ENCODE results near the gene RAB3GAP1. TPM values are rescaled to one million over a fixed set of nuclear protein-coding genes. Genes with fewer than 3 reads are reported as not detected.

Gene RAB3GAP1
- polyA plus RNA-seq, 1 of the 3 experiments (the other 2 are of a cell fraction), result 10.9 TPM

DNA sequence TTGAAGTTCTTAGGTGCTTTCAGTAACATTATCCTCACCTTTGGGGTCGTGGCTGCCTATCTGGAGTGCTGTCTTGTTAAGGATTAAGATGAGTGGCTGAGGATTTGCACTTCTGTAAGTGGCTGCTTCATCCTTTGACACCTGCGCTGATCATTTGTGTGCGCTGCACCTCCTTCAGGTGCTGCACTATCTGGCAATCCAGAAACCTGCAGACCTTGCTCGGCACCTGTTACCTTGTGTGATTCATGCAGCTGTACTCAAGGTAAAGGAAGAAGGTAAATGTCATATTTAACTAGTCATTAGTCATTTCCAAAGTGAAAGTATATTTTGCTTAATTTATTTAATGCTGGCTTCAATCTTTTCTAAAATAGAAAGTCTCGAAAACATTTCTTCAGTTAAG is 110.3 kb downstream of the RAB3GAP1 start:
- H2AFZ ChIP-seq (ENCODE audit: low read depth), result no peak overlapping the region
- POLR2A ChIA-PET, result no interaction called here

GRCh38 chr2:135162786-135163185 is 110.7 kb downstream of the RAB3GAP1 start:
- no peak overlapping the region for H3K4me2 ChIP-seq
- H2AFZ ChIP-seq (ENCODE audit: low read depth), result no peak overlapping the region
- H3K36me3 ChIP-seq (replicated peaks in 1 of 2; ENCODE audit: control insufficient read depth in 1 of 2, insufficient read depth in 2 of 2, low read length in 1 of 2), result peaks cover 47 to 67% of the 10 kb centered on the region in 2 experiments
- no peak for DNase-seq
- no peak overlapping the region for H3K9ac ChIP-seq
- no peaks in the 10 kb centered on the region for H4K20me1 ChIP-seq (ENCODE audit: insufficient read depth)
- H3K27ac ChIP-seq (ENCODE audit: low read depth in 2 of 2, low read length in 1 of 2), result no peak overlapping the region
- ChIA-PET POLR2A (no interaction called here), CTCF (no interaction called here)
- peaks cover 13% of the 10 kb centered on the region for H3F3A ChIP-seq (replicated peaks; ENCODE audit: insufficient read depth)
- no peak overlapping the region for H3K4me3 ChIP-seq (ENCODE audit: low read depth in 2 of 2, low read length in 1 of 2)
- H3K9me3 ChIP-seq, result no peaks in the 10 kb centered on the region
- no peaks in the 10 kb centered on the region for H3K79me2 ChIP-seq (ENCODE audit: insufficient read depth)
- H3K27me3 ChIP-seq (ENCODE audit: insufficient read depth), result no peaks in the 10 kb centered on the region
- 96% methylated on average over 4 of the region's 4 CpGs for WGBS (ENCODE audit: low lambda C conversion rate)
- H3K4me1 ChIP-seq (ENCODE audit: control insufficient read depth in 1 of 2, insufficient read depth in 2 of 2, low read depth in 1 of 2, low read length in 1 of 2), result no peaks in the 10 kb centered on the region; a peak in 1 of 4 replicates
- H3K9me2 ChIP-seq, result no peaks in the 10 kb centered on the region
- no peak for TF ChIP-seq RFX5 (IDR thresholded peaks at IDR 0.05; ENCODE audit: low read length)
- TF ChIP-seq RCOR1 (IDR thresholded peaks at IDR 0.05; ENCODE audit: low read length), result no peak
- no peak for TF ChIP-seq RAD21 (IDR thresholded peaks at IDR 0.05; ENCODE audit: low read length)
- TF ChIP-seq, protein P1, sequence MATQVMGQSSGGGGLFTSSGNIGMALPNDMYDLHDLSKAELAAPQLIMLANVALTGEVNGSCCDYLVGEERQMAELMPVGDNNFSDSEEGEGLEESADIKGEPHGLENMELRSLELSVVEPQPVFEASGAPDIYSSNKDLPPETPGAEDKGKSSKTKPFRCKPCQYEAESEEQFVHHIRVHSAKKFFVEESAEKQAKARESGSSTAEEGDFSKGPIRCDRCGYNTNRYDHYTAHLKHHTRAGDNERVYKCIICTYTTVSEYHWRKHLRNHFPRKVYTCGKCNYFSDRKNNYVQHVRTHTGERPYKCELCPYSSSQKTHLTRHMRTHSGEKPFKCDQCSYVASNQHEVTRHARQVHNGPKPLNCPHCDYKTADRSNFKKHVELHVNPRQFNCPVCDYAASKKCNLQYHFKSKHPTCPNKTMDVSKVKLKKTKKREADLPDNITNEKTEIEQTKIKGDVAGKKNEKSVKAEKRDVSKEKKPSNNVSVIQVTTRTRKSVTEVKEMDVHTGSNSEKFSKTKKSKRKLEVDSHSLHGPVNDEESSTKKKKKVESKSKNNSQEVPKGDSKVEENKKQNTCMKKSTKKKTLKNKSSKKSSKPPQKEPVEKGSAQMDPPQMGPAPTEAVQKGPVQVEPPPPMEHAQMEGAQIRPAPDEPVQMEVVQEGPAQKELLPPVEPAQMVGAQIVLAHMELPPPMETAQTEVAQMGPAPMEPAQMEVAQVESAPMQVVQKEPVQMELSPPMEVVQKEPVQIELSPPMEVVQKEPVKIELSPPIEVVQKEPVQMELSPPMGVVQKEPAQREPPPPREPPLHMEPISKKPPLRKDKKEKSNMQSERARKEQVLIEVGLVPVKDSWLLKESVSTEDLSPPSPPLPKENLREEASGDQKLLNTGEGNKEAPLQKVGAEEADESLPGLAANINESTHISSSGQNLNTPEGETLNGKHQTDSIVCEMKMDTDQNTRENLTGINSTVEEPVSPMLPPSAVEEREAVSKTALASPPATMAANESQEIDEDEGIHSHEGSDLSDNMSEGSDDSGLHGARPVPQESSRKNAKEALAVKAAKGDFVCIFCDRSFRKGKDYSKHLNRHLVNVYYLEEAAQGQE (IDR thresholded peaks at IDR 0.05; ENCODE audit: low read depth, low read length), result no peak
- no peak for TF ChIP-seq CHD2 (IDR thresholded peaks at IDR 0.05; ENCODE audit: low read length, partially characterized antibody)
- no peak for TF ChIP-seq USF1 (IDR thresholded peaks at IDR 0.05; ENCODE audit: borderline replicate concordance, low read depth)
- TF ChIP-seq, protein P2, sequence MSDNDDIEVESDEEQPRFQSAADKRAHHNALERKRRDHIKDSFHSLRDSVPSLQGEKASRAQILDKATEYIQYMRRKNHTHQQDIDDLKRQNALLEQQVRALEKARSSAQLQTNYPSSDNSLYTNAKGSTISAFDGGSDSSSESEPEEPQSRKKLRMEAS (IDR thresholded peaks at IDR 0.05; ENCODE audit: low read depth), result no peak
- no peak for TF ChIP-seq EP300 (IDR thresholded peaks at IDR 0.05; ENCODE audit: borderline replicate concordance in 1 of 2, low read depth in 1 of 2, low read length in 1 of 2)
- TF ChIP-seq NRF1 (IDR thresholded peaks at IDR 0.05; ENCODE audit: low read depth, low read length), result no peak
- no peak for TF ChIP-seq FOXM1 (IDR thresholded peaks at IDR 0.05; ENCODE audit: low read depth)
- TF ChIP-seq TAF1 (IDR thresholded peaks at IDR 0.05; ENCODE audit: borderline replicate concordance, low read depth, low read length), result no peak
- TF ChIP-seq POLR2AphosphoS5 (IDR thresholded peaks at IDR 0.05; ENCODE audit: low read depth, low read length), result no peak

More for the DNA sequence above, 110.3 kb downstream of the RAB3GAP1 start:
- Histone ChIP-seq H3K36me3 (replicated peaks in 1 of 2; ENCODE audit: control insufficient read depth in 1 of 2, insufficient read depth in 2 of 2, low read length in 1 of 2) (peaks cover 45 to 63% of the 10 kb centered on the region in 2 experiments), H3K9me3 (no peaks in the 10 kb centered on the region), H3K4me1 (ENCODE audit: control insufficient read depth in 1 of 2, insufficient read depth in 2 of 2, low read depth in 1 of 2, low read length in 1 of 2) (no peaks in the 10 kb centered on the region; a peak in 1 of 4 replicates), H3K79me2 (ENCODE audit: insufficient read depth) (no peaks in the 10 kb centered on the region), H3K4me2 (no peak overlapping the region), H4K20me1 (ENCODE audit: insufficient read depth) (no peaks in the 10 kb centered on the region), H3K27ac (ENCODE audit: low read depth in 2 of 2, low read length in 1 of 2) (no peak overlapping the region), H3F3A (replicated peaks; ENCODE audit: insufficient read depth) (peaks cover 13% of the 10 kb centered on the region), H3K27me3 (ENCODE audit: insufficient read depth) (no peaks in the 10 kb centered on the region), H3K9me2 (no peaks in the 10 kb centered on the region), H3K9ac (no peak overlapping the region), H3K4me3 (ENCODE audit: low read depth in 2 of 2, low read length in 1 of 2) (no peak overlapping the region)
- CTCF ChIA-PET, result no interaction called here
- no peak for DNase-seq
- 96% methylated on average over 5 of the region's 5 CpGs for WGBS (ENCODE audit: low lambda C conversion rate)
- TF ChIP-seq, protein P3, sequence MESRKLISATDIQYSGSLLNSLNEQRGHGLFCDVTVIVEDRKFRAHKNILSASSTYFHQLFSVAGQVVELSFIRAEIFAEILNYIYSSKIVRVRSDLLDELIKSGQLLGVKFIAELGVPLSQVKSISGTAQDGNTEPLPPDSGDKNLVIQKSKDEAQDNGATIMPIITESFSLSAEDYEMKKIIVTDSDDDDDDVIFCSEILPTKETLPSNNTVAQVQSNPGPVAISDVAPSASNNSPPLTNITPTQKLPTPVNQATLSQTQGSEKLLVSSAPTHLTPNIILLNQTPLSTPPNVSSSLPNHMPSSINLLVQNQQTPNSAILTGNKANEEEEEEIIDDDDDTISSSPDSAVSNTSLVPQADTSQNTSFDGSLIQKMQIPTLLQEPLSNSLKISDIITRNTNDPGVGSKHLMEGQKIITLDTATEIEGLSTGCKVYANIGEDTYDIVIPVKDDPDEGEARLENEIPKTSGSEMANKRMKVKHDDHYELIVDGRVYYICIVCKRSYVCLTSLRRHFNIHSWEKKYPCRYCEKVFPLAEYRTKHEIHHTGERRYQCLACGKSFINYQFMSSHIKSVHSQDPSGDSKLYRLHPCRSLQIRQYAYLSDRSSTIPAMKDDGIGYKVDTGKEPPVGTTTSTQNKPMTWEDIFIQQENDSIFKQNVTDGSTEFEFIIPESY (IDR thresholded peaks at IDR 0.05; ENCODE audit: borderline replicate concordance, low read depth), result no peak
- TF ChIP-seq, protein P4, sequence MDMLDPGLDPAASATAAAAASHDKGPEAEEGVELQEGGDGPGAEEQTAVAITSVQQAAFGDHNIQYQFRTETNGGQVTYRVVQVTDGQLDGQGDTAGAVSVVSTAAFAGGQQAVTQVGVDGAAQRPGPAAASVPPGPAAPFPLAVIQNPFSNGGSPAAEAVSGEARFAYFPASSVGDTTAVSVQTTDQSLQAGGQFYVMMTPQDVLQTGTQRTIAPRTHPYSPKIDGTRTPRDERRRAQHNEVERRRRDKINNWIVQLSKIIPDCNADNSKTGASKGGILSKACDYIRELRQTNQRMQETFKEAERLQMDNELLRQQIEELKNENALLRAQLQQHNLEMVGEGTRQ (IDR thresholded peaks at IDR 0.05; ENCODE audit: borderline replicate concordance, low read depth, low read length), result no peak
- TF ChIP-seq EZH2phosphoT487 (IDR thresholded peaks at IDR 0.05; ENCODE audit: borderline replicate concordance, low read depth) (no peak), RAD21 (IDR thresholded peaks at IDR 0.05; ENCODE audit: low read length) (no peak)
- TF ChIP-seq, protein P5, sequence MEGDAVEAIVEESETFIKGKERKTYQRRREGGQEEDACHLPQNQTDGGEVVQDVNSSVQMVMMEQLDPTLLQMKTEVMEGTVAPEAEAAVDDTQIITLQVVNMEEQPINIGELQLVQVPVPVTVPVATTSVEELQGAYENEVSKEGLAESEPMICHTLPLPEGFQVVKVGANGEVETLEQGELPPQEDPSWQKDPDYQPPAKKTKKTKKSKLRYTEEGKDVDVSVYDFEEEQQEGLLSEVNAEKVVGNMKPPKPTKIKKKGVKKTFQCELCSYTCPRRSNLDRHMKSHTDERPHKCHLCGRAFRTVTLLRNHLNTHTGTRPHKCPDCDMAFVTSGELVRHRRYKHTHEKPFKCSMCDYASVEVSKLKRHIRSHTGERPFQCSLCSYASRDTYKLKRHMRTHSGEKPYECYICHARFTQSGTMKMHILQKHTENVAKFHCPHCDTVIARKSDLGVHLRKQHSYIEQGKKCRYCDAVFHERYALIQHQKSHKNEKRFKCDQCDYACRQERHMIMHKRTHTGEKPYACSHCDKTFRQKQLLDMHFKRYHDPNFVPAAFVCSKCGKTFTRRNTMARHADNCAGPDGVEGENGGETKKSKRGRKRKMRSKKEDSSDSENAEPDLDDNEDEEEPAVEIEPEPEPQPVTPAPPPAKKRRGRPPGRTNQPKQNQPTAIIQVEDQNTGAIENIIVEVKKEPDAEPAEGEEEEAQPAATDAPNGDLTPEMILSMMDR (IDR thresholded peaks at IDR 0.05), result no peak

Data from SK-N-SH (cell line).